AG04449 (cell line): ENCODE results near the gene AK2.
"Not testable (repeated sequence)": the region's sequence is repeated elsewhere in the genome, so short reads cannot be mapped to it uniquely, and the experiment has no call there.

Experiments
- CTCF ChIA-PET: fragments of 350-600 bp; formaldehyde crosslinking; extraction: SDS; loops from one replicate; lab custom pipeline; 2021; ENCODE audit warnings: antibody characterized with exemption; lab: Yijun Ruan, JAX
- POLR2A ChIA-PET: fragments of 400-600, 350-600 bp; formaldehyde crosslinking; extraction: SDS; loops from one replicate; lab custom pipeline; 2020; ENCODE audit warnings: antibody characterized with exemption, inconsistent platforms; lab: Yijun Ruan, JAX
- DNase-seq: peaks from one replicate; pipeline ENCODE4 v3.0.0-alpha.2; 2010; ENCODE audit warnings: low read depth, low spot score
- H3K4me3 ChIP-seq: 2 replicates; pipeline ENCODE4 v1.5.1; 2011; ENCODE audit warnings: low read depth, mild to moderate bottlenecking, control low read depth, low read length
- CTCF ChIP-seq: IDR thresholded peaks from one replicate; pipeline ENCODE4 v1.5.1; 2011; ENCODE audit warnings: mild to moderate bottlenecking, moderate library complexity, low read length, control low read depth, inconsistent platforms; ENCODE audit not compliant: insufficient read depth; ENCODE audit errors: missing control alignments

Gene AK2

GRCh38 chr1:33070628-33071027 is 33.9 kb upstream of the AK2 start:
- DNase-seq: no peak
- ChIA-PET POLR2A (no interaction called here), CTCF (interaction anchor here (1.0 to 1.2 kb wide), 4 partner anchors 10 to 44 kb away, joined by 3 to 6 read pairs (median 4); no protein-coding TSS in a partner anchor)
- no peak overlapping the region for H3K4me3 ChIP-seq
- TF ChIP-seq CTCF: no peak

- DNase-seq: not testable (repeated sequence)
Measured at GRCh38 chr1:33068108-33068507, 31.4 kb upstream of the AK2 start.

GRCh38 chr1:33066477-33066876 is 29.8 kb upstream of the AK2 start:
- DNase-seq, POLR2A ChIA-PET, H3K4me3 ChIP-seq: not testable (repeated sequence)
- CTCF ChIA-PET: interaction anchor here (1.8 to 4.2 kb wide), 2 partner anchors 11 to 132 kb away, joined by 4 to 29 read pairs; no protein-coding TSS in a partner anchor

More at GRCh38 chr1:33068108-33068507, 31.4 kb upstream of the AK2 start:
- POLR2A ChIA-PET, H3K4me3 ChIP-seq: not testable (repeated sequence)
- CTCF ChIA-PET: interaction anchor here (4.2 kb wide), 1 partner anchor 13 kb away, joined by 29 read pairs; no protein-coding TSS in a partner anchor

- no peak for TF ChIP-seq CTCF
- CTCF ChIA-PET: interaction anchor here (4.2 kb wide), 1 partner anchor 10 kb away, joined by 29 read pairs; no protein-coding TSS in a partner anchor
- no peak overlapping the region for H3K4me3 ChIP-seq
- POLR2A ChIA-PET: no interaction called here
- no peak for DNase-seq
Measured at GRCh38 chr1:33065301-33065700, 28.6 kb upstream of the AK2 start.

- H3K4me3 ChIP-seq, POLR2A ChIA-PET, DNase-seq: not testable (repeated sequence)
- CTCF ChIA-PET: interaction anchor here (4.2 kb wide), 1 partner anchor 9 kb away, joined by 29 read pairs; no protein-coding TSS in a partner anchor
Measured at GRCh38 chr1:33064284-33064683, 27.6 kb upstream of the AK2 start.

GRCh38 chr1:33061834-33062233 is 25.2 kb upstream of the AK2 start:
- TF ChIP-seq CTCF: no peak
- ChIA-PET POLR2A (no interaction called here), CTCF (interaction anchor here (1.4 to 1.7 kb wide), 4 partner anchors 9 to 128 kb away, joined by 3 to 8 read pairs (median 5); no protein-coding TSS in a partner anchor)
- no peak overlapping the region for H3K4me3 ChIP-seq
- no peak for DNase-seq

- CTCF ChIA-PET: interaction anchor here (1.0 to 1.7 kb wide), 7 partner anchors 11 to 128 kb away, joined by 3 to 8 read pairs (median 4); no protein-coding TSS in a partner anchor
- no peak overlapping the region for H3K4me3 ChIP-seq
- POLR2A ChIA-PET: interaction anchor here (1.2 kb wide), 1 partner anchor 39 kb away, joined by 3 read pairs; no protein-coding TSS in a partner anchor
- DNase-seq: peak; percentile 88
- TF ChIP-seq CTCF: no peak
Measured at GRCh38 chr1:33060579-33061083, 23.9 kb upstream of the AK2 start.
